B cell (primary cell): ENCODE data around the gene WDR31. TPM values are rescaled to one million over a fixed set of nuclear protein-coding genes. Genes with fewer than 3 reads are reported as not detected.

Source experiments
- ATAC-seq: fragments of 200-7000 bp; cut with Tn5 transposase; one replicate; pipeline ENCODE4 v1.10.0; 2021; ENCODE audit warnings: low read depth, mild to moderate bottlenecking, moderate number of reproducible peaks, moderate library complexity
- CTCF ChIA-PET: fragments of 350-600 bp; sonication (Branson Sonifier 250); formaldehyde crosslinking; loops from one replicate; lab custom pipeline; 2021; ENCODE audit warnings: antibody characterized with exemption, inconsistent platforms; lab: Charles Lee
- POLR2A ChIA-PET: fragments of 350-600 bp; sonication (Branson Sonifier 250); formaldehyde crosslinking; loops from one replicate; lab custom pipeline; 2021; ENCODE audit warnings: antibody characterized with exemption; lab: Charles Lee
- DNase-seq: peaks from one replicate; pipeline ENCODE4 v3.0.0; 2013
- H2AFZ ChIP-seq: 2 replicates; pipeline ENCODE4 v1.6.1; 2012; ENCODE audit warnings: mild to moderate bottlenecking, low read depth, low read length; ENCODE audit not compliant: insufficient read depth, poor library complexity, severe bottlenecking
- H3K27ac ChIP-seq, 2 donors: 1 replicate in 1 of 2; 2 replicates in 1 of 2; pipeline ENCODE4 v1.5.1; 2012 to 2013; ENCODE audit warnings: low read length in 2 of 2, mild to moderate bottlenecking in 2 of 2, moderate library complexity in 1 of 2
- H3K27me3 ChIP-seq, 4 experiments: fragments of 200-600 bp in 1 of 4; sonication (generic) in 1 of 4; replicated peaks in 1 of 4; 1 replicate in 2 of 4; 2 replicates in 2 of 4; pipeline versions ENCODE4 v1.6.1 to v1.7.0; 2013 to 2016; ENCODE audit warnings: low read length in 3 of 4, mild to moderate bottlenecking in 2 of 4, mixed read lengths in 1 of 4, moderate library complexity in 1 of 4; ENCODE audit not compliant: insufficient read depth in 4 of 4, control insufficient read depth in 3 of 4; ENCODE audit errors: control extremely low read depth in 1 of 4
- H3K36me3 ChIP-seq, 2 experiments: replicated peaks in 1 of 2; 1 replicate in 1 of 2; 2 replicates in 1 of 2; pipeline versions ENCODE4 v1.6.1 to v1.7.1; 2013; ENCODE audit warnings: low read length in 1 of 2; ENCODE audit not compliant: insufficient read depth in 2 of 2, control insufficient read depth in 1 of 2; ENCODE audit errors: control extremely low read depth in 1 of 2, extremely low read depth in 1 of 2
- H3K4me1 ChIP-seq, 2 donors: fragments of 200-600 bp in 1 of 2; sonication (generic) in 1 of 2; 1 replicate in 1 of 2; 2 replicates in 1 of 2; pipeline versions ENCODE4 v1.5.1 to v1.6.1; 2013 to 2017; ENCODE audit warnings: low read length in 2 of 2; ENCODE audit not compliant: control insufficient read depth in 2 of 2, insufficient read depth in 2 of 2
- H3K4me2 ChIP-seq: replicated peaks from 2 replicates; pipeline ENCODE3; 2012; ENCODE audit warnings: mild to moderate bottlenecking, low read depth, low read length; ENCODE audit not compliant: poor library complexity, severe bottlenecking
- H3K4me3 ChIP-seq, 5 experiments: fragments of 200-600 bp in 1 of 5; sonication (generic) in 1 of 5; 1 replicate in 3 of 5; 2 replicates in 2 of 5; pipeline versions ENCODE4 v1.5.1 to v1.7.0; 2011 to 2016; ENCODE audit warnings: low read length in 4 of 5, mild to moderate bottlenecking in 4 of 5, low read depth in 2 of 5, control low read depth in 1 of 5, moderate library complexity in 1 of 5; ENCODE audit not compliant: insufficient read depth in 1 of 5; ENCODE audit errors: control extremely low read depth in 1 of 5, extremely low read depth in 1 of 5
- H3K79me2 ChIP-seq: fragments of 200-600 bp; sonication (generic); one replicate; pipeline ENCODE4 v1.6.0; 2016; ENCODE audit warnings: low read length; ENCODE audit not compliant: control insufficient read depth, insufficient read depth
- H3K9ac ChIP-seq: fragments of 200-600 bp; sonication (generic); 2 replicates; pipeline ENCODE4 v1.6.1; 2017; ENCODE audit warnings: mild to moderate bottlenecking, low read length, moderate library complexity
- H3K9me3 ChIP-seq, 3 donors: one replicate each; pipeline versions ENCODE4 v1.6.1 to v1.7.1; 2013; ENCODE audit warnings: low read length in 2 of 3; ENCODE audit not compliant: control insufficient read depth in 2 of 3, insufficient read depth in 1 of 3; ENCODE audit errors: control extremely low read depth in 1 of 3
- H4K20me1 ChIP-seq: 2 replicates; pipeline ENCODE4 v1.6.0; 2012; ENCODE audit warnings: mild to moderate bottlenecking, low read length; ENCODE audit not compliant: insufficient read depth, control insufficient read depth, poor library complexity, severe bottlenecking
- H3K27ac Mint-ChIP-seq: one replicate; pipeline ENCODE4 v1.8.0; 2021; ENCODE audit warnings: mixed read lengths
- H3K27me3 Mint-ChIP-seq: one replicate; pipeline ENCODE4 v1.8.0; 2021; ENCODE audit warnings: mixed read lengths
- H3K4me1 Mint-ChIP-seq: one replicate; pipeline ENCODE4 v1.8.0; 2021; ENCODE audit warnings: mixed read lengths
- H3K4me3 Mint-ChIP-seq: one replicate; pipeline ENCODE4 v1.8.0; 2021; ENCODE audit warnings: mixed read lengths
- H3K9me3 Mint-ChIP-seq: one replicate; pipeline ENCODE4 v1.8.0; 2022; ENCODE audit warnings: mixed read lengths; ENCODE audit not compliant: insufficient read depth
- CTCF ChIP-seq: fragments of 200-600 bp; IDR thresholded peaks from one replicate; pipeline ENCODE4 v1.8.0; 2022; ENCODE audit warnings: antibody characterized with exemption, mild to moderate bottlenecking
- EZH2 ChIP-seq: IDR thresholded peaks from 2 replicates; pipeline ENCODE4 v1.6.1; 2012; ENCODE audit warnings: borderline replicate concordance, low read depth, mild to moderate bottlenecking, moderate library complexity, low read length; ENCODE audit not compliant: insufficient read depth, poor library complexity, severe bottlenecking
- WGBS: methylation state at CpG from one replicate; pipeline ENCODE4 v1.1.5; 2013; ENCODE audit warnings: missing lambda C conversion rate; ENCODE audit not compliant: insufficient coverage; 5-methylcytosine and 5-hydroxymethylcytosine counted together
- intact Hi-C: fragments of 100-400 bp; cut with micrococcal nuclease; formaldehyde crosslinking; loops from one replicate; pipeline ENCODE4 v1.10.0; 2022
- polyA plus RNA-seq: library from polyadenylated mRNA; depleted of rRNA; stranded (reverse); fragments of >200 nt; gene quantifications from 2 replicates; pipeline ENCODE4 v1.2.3, GENCODE V29; 2012
- total RNA-seq, 2 donors: library from RNA; stranded (reverse); fragments of 120-200 nt in 1 of 2; gene quantifications; 1 replicate in 1 of 2; 2 replicates in 1 of 2; pipeline versions ENCODE4 v1.2.3 to v1.2.4, GENCODE V29; 2013 to 2022

WDR31 gene
- total and polyA plus RNA-seq, 2 donors (not counting 1 experiment from before 2014, with no cell fraction given): 0.36 to 0.62 TPM

- intact Hi-C loops: no loop called here
- ChIA-PET POLR2A (no interaction called here), CTCF (no interaction called here)
- Histone ChIP-seq H3K9ac (no peak overlapping the region), H4K20me1 (no peaks in the 10 kb centered on the region), H2AFZ (no peak overlapping the region), H3K4me1 (no peaks in the 10 kb centered on the region), H3K36me3 (no peaks in the 10 kb centered on the region), H3K27me3 (no peaks in the 10 kb centered on the region), H3K4me2 (no peak overlapping the region), H3K4me3 (no peak overlapping the region), H3K9me3 (no peaks in the 10 kb centered on the region), H3K79me2 (no peaks in the 10 kb centered on the region), H3K27ac (no peak overlapping the region)
- Mint-ChIP-seq H3K27me3 (peaks cover 9% of the 10 kb centered on the region), H3K9me3 (no peaks in the 10 kb centered on the region), H3K27ac (no peak overlapping the region), H3K4me1 (no peaks in the 10 kb centered on the region), H3K4me3 (no peak overlapping the region)
- no peak for DNase-seq
- no peak for TF ChIP-seq CTCF
- TF ChIP-seq EZH2: no peak
- 100% methylated on average over 1 of the region's 3 CpGs for WGBS
- no peak for ATAC-seq
Observed at GRCh38 chr9:113320051-113320450, 20.0 kb downstream of the WDR31 start.

GRCh38 chr9:113319054-113319453, 21.0 kb downstream of the WDR31 start:
- Mint-ChIP-seq H3K9me3 (no peaks in the 10 kb centered on the region), H3K27ac (no peak overlapping the region), H3K4me1 (no peaks in the 10 kb centered on the region), H3K27me3 (peaks cover 9% of the 10 kb centered on the region), H3K4me3 (no peak overlapping the region)
- ChIA-PET POLR2A (no interaction called here), CTCF (interaction anchor here (1.3 kb wide), 1 partner anchor 10 kb away, joined by 3 read pairs; no protein-coding TSS in a partner anchor)
- DNase-seq: no peak
- Histone ChIP-seq H3K4me3 (no peak overlapping the region), H3K79me2 (no peaks in the 10 kb centered on the region), H3K4me2 (no peak overlapping the region), H3K9me3 (no peaks in the 10 kb centered on the region), H3K27me3 (no peaks in the 10 kb centered on the region), H4K20me1 (no peaks in the 10 kb centered on the region), H2AFZ (no peak overlapping the region), H3K27ac (no peak overlapping the region), H3K9ac (no peak overlapping the region), H3K4me1 (no peaks in the 10 kb centered on the region), H3K36me3 (no peaks in the 10 kb centered on the region)
- intact Hi-C loops: no loop called here
- no peak for ATAC-seq
- TF ChIP-seq EZH2 (no peak), CTCF (no peak)
- WGBS: 100% methylated on average over 1 of the region's 2 CpGs
